CD8-positive, alpha-beta memory T cell (primary cell): ENCODE measurements around the gene FBN1. TPM values are rescaled to one million over a fixed set of nuclear protein-coding genes. Genes with fewer than 3 reads are reported as not detected.

ENCODE experiments used
- CTCF ChIA-PET: fragments of 350-600 bp; sonication (Branson Sonifier 250); formaldehyde crosslinking; loops from one replicate; lab custom pipeline; 2021; ENCODE audit warnings: antibody characterized with exemption; lab: Charles Lee
- POLR2A ChIA-PET: fragments of 350-600 bp; sonication (Branson Sonifier 250); formaldehyde crosslinking; loops from one replicate; lab custom pipeline; 2021; ENCODE audit warnings: antibody characterized with exemption; lab: Charles Lee
- DNase-seq, 5 donors: peaks; one replicate each; pipeline versions ENCODE4 v3.0.0 to v3.0.0-alpha.2; 2020 to 2022; ENCODE audit warnings: mixed read lengths in 1 of 5
- H3K27ac ChIP-seq: one replicate; pipeline ENCODE4 v1.7.0; 2013; ENCODE audit warnings: low read depth, mild to moderate bottlenecking, low read length, moderate library complexity
- H3K27me3 ChIP-seq: 2 replicates; pipeline ENCODE4 v1.7.0; 2013; ENCODE audit warnings: low read length, mild to moderate bottlenecking; ENCODE audit not compliant: insufficient read depth, poor library complexity, severe bottlenecking
- H3K36me3 ChIP-seq: 2 replicates; pipeline ENCODE4 v1.7.0; 2013; ENCODE audit warnings: mild to moderate bottlenecking, low read length, moderate library complexity; ENCODE audit not compliant: insufficient read depth
- H3K4me1 ChIP-seq: 2 replicates; pipeline ENCODE4 v1.7.0; 2013; ENCODE audit warnings: mild to moderate bottlenecking, low read length, moderate library complexity; ENCODE audit not compliant: insufficient read depth
- H3K4me3 ChIP-seq: 2 replicates; pipeline ENCODE4 v1.7.0; 2013; ENCODE audit warnings: mild to moderate bottlenecking, low read length
- H3K9me3 ChIP-seq: 2 replicates; pipeline ENCODE4 v1.7.0; 2013; ENCODE audit warnings: mild to moderate bottlenecking, low read length
- H3K27ac Mint-ChIP-seq, 8 donors: one replicate each; pipeline ENCODE4 v1.8.0; 2020 to 2021; ENCODE audit warnings: mixed read lengths in 8 of 8, mild to moderate bottlenecking in 6 of 8, inconsistent platforms in 3 of 8, moderate library complexity in 3 of 8
- H3K27me3 Mint-ChIP-seq, 2 donors: one replicate each; pipeline ENCODE4 v1.8.0; 2020 to 2021; ENCODE audit warnings: mixed read lengths in 2 of 2, mild to moderate bottlenecking in 1 of 2, moderate library complexity in 1 of 2
- H3K36me3 Mint-ChIP-seq, 3 donors: one replicate each; pipeline ENCODE4 v1.8.0; 2020 to 2021; ENCODE audit warnings: mixed read lengths in 3 of 3, inconsistent platforms in 1 of 3, mild to moderate bottlenecking in 1 of 3
- H3K4me1 Mint-ChIP-seq, 3 donors: one replicate each; pipeline ENCODE4 v1.8.0; 2020 to 2021; ENCODE audit warnings: mixed read lengths in 3 of 3, inconsistent platforms in 1 of 3, mild to moderate bottlenecking in 1 of 3
- H3K4me3 Mint-ChIP-seq, 7 donors: one replicate each; pipeline ENCODE4 v1.8.0; 2020 to 2021; ENCODE audit warnings: mixed read lengths in 7 of 7, mild to moderate bottlenecking in 6 of 7, moderate library complexity in 4 of 7, inconsistent platforms in 2 of 7
- H3K9me3 Mint-ChIP-seq, 5 donors: one replicate each; pipeline ENCODE4 v1.8.0; 2020 to 2022; ENCODE audit warnings: mixed read lengths in 5 of 5, mild to moderate bottlenecking in 3 of 5, moderate library complexity in 2 of 5, inconsistent platforms in 1 of 5
- polyA plus RNA-seq: library from polyadenylated mRNA; unstranded; fragments of 300-500 nt; fragmentation: Illumina TruSeq; gene quantifications from one replicate; pipeline ENCODE4 v1.2.3, GENCODE V29; 2021
- total RNA-seq, 2 experiments: library from RNA; stranded (reverse); gene quantifications; one replicate each; pipeline ENCODE4 v1.2.3, GENCODE V29; 2021

Gene FBN1
- total and polyA plus RNA-seq, 3 experiments from 2014 or later = 0.13 to 0.46 (median 0.21) TPM

DNA sequence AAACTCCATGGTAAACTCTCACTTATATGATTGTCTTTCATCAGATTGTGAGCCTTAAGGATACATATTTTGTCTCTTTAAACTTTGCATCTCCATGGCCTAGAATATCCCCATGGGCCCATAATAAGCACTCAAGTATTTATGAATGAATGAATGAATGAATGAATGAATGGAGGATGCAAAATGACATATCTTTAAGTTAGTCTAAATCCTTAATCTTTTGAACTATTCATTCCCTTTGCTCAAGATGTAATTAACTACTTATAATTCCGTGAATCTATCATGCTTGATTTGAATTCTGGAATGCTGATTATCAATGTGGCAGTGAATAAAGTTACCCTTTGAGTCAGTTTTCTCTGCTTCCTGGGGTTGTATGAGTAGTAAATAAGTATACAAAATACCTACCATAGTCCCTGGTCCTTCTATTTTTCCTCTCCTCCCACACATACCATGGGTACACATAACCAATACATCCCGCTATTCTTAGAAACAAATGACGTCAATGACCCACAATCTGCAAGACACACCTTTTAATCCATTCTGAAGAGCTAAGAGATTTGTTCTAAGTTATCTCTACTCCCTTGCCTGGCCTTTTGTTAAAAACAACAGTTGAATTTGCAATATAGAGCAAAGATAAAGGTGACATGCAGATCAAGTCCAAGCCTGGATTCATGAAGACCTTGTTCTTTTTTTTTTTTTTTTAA lies 94.5 kb downstream of the FBN1 start:
- no peak overlapping the region for H3K4me3 Mint-ChIP-seq
- H3K4me3 ChIP-seq = no peak overlapping the region
- no peak overlapping the region for H3K27ac ChIP-seq
- no peak for DNase-seq
- H3K27ac Mint-ChIP-seq = no peak overlapping the region
- H3K9me3 ChIP-seq = no peaks in the 10 kb centered on the region
- no peaks in the 10 kb centered on the region for H3K4me1 ChIP-seq
- no peaks in the 10 kb centered on the region for H3K36me3 ChIP-seq
- H3K4me1 Mint-ChIP-seq = no peaks in the 10 kb centered on the region
- CTCF ChIA-PET = no interaction called here
- no peaks in the 10 kb centered on the region for H3K9me3 Mint-ChIP-seq
- POLR2A ChIA-PET = no interaction called here
- no peaks in the 10 kb centered on the region for H3K27me3 ChIP-seq
- peaks cover 3 to 20% of the 10 kb centered on the region in 2 donors for H3K27me3 Mint-ChIP-seq
- H3K36me3 Mint-ChIP-seq = no peaks in the 10 kb centered on the region

DNA sequence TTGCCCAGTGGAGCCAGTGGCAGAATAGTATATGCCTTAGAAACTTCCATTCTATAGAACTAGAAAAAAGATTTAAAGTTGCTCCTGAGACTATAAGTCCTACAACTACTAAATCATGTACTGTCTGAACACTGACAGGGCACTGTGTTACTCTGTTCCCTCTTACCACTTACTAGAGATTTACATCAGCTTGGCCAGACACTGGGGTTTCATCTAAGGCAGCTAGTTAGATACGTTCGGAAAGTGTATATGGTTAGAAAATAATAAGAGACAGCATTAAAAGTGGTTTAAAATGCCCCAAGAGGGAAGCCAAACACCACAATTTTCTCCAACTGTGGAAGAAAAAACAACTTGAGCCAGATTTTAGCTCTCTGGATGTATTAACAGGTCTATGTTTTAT lies 97.1 kb downstream of the FBN1 start:
- CTCF ChIA-PET = no interaction called here
- no peak overlapping the region for H3K27ac Mint-ChIP-seq
- H3K4me1 Mint-ChIP-seq = no peaks in the 10 kb centered on the region

DNA sequence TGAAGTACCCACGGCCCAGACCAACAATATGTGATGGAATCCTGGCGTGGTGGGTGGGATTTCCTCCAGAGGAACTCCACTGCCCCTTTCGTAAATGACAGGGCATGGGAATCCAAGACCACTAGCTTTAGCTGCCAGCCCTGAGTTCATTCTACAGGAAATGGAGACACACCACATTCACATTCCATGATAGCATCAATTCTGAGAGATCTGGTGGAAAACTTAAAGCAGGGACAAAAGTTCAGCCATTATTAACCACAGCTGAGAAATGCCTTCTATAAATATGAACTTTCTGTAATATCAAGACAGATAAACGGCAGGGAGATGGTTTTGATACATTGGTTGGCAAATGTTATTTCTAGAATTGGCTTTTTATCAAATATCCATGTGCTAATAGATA lies 98.2 kb downstream of the FBN1 start:
- DNase-seq = no peak
- Mint-ChIP-seq H3K4me1 (no peaks in the 10 kb centered on the region), H3K27ac (no peak overlapping the region), H3K36me3 (no peaks in the 10 kb centered on the region), H3K27me3 (peaks cover 3 to 16% of the 10 kb centered on the region in 2 donors), H3K4me3 (no peak overlapping the region), H3K9me3 (no peaks in the 10 kb centered on the region)
- CTCF ChIA-PET = no interaction called here
- H3K27ac ChIP-seq = no peak overlapping the region
- no peaks in the 10 kb centered on the region for H3K4me1 ChIP-seq
- no peaks in the 10 kb centered on the region for H3K9me3 ChIP-seq
- H3K36me3 ChIP-seq = no peaks in the 10 kb centered on the region
- no peaks in the 10 kb centered on the region for H3K27me3 ChIP-seq
- POLR2A ChIA-PET = no interaction called here
- no peak overlapping the region for H3K4me3 ChIP-seq

More for the DNA sequence above, 97.1 kb downstream of the FBN1 start:
- H3K27me3 ChIP-seq = no peaks in the 10 kb centered on the region
- Mint-ChIP-seq H3K36me3 (no peaks in the 10 kb centered on the region), H3K27me3 (peaks cover 3 to 7% of the 10 kb centered on the region in 2 donors), H3K9me3 (no peaks in the 10 kb centered on the region), H3K4me3 (no peak overlapping the region)
- no peak overlapping the region for H3K27ac ChIP-seq
- no peaks in the 10 kb centered on the region for H3K4me1 ChIP-seq
- H3K9me3 ChIP-seq = no peaks in the 10 kb centered on the region
- H3K36me3 ChIP-seq = no peaks in the 10 kb centered on the region
- DNase-seq = no peak
- H3K4me3 ChIP-seq = no peak overlapping the region
- POLR2A ChIA-PET = no interaction called here

DNA sequence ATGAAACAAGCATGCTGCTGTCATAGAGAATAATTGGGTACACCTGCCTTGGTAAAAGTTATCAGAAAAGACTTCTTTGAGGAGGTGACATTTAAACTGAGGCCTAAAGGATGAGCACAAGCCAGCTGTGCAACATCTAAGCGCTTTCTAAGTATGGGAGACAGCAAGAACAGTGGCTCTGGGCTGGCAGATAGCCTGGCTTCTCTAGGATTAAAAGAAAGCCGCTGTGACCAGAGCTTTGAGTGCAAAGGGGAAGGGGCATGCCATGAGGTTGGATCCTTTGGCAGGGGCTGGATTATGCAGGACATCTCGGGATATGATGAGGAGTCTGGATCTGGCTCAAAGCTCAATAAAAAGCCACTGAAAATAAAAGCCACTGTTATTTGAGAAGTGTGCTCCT lies 99.2 kb downstream of the FBN1 start:
- Histone ChIP-seq H3K27ac (no peak overlapping the region), H3K9me3 (no peaks in the 10 kb centered on the region), H3K36me3 (no peaks in the 10 kb centered on the region), H3K4me1 (no peaks in the 10 kb centered on the region), H3K4me3 (no peak overlapping the region), H3K27me3 (no peaks in the 10 kb centered on the region)
- no peaks in the 10 kb centered on the region for H3K36me3 Mint-ChIP-seq
- H3K4me1 Mint-ChIP-seq = no peaks in the 10 kb centered on the region
- H3K4me3 Mint-ChIP-seq = no peak overlapping the region
- ChIA-PET CTCF (no interaction called here), POLR2A (no interaction called here)
- H3K27ac Mint-ChIP-seq = no peak overlapping the region
- H3K27me3 Mint-ChIP-seq = peaks cover 5 to 16% of the 10 kb centered on the region in 2 donors
- DNase-seq = no peak
- no peaks in the 10 kb centered on the region for H3K9me3 Mint-ChIP-seq

DNA sequence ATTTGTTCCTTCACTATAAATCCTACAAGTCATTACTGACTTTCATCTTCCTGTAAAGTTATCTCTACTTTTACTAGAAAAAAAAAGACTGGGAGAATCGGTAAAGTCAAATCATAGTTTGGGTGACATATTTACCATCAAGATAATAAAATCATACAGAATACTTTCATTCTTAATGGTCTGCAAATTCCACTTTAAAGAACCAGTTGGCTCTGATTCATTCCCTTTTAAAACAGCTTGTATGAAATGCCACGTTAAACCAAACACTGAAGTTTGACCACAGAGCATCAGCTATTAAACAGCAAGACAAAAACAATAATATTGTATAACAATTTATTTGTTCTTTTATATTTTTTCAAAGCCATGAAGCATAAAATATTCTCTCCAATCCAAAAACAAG lies 100.7 kb downstream of the FBN1 start:
- Histone ChIP-seq H3K36me3 (no peaks in the 10 kb centered on the region), H3K4me3 (no peak overlapping the region), H3K9me3 (no peaks in the 10 kb centered on the region), H3K27me3 (no peaks in the 10 kb centered on the region), H3K4me1 (no peaks in the 10 kb centered on the region), H3K27ac (no peak overlapping the region)
- POLR2A ChIA-PET = no interaction called here
- CTCF ChIA-PET = no interaction called here
- no peaks in the 10 kb centered on the region for H3K36me3 Mint-ChIP-seq
- H3K9me3 Mint-ChIP-seq = no peaks in the 10 kb centered on the region
- no peak overlapping the region for H3K27ac Mint-ChIP-seq
- no peaks in the 10 kb centered on the region for H3K4me1 Mint-ChIP-seq
- H3K4me3 Mint-ChIP-seq = no peak overlapping the region
- H3K27me3 Mint-ChIP-seq = peaks cover 2 to 16% of the 10 kb centered on the region in 2 donors
- no peak for DNase-seq

DNA sequence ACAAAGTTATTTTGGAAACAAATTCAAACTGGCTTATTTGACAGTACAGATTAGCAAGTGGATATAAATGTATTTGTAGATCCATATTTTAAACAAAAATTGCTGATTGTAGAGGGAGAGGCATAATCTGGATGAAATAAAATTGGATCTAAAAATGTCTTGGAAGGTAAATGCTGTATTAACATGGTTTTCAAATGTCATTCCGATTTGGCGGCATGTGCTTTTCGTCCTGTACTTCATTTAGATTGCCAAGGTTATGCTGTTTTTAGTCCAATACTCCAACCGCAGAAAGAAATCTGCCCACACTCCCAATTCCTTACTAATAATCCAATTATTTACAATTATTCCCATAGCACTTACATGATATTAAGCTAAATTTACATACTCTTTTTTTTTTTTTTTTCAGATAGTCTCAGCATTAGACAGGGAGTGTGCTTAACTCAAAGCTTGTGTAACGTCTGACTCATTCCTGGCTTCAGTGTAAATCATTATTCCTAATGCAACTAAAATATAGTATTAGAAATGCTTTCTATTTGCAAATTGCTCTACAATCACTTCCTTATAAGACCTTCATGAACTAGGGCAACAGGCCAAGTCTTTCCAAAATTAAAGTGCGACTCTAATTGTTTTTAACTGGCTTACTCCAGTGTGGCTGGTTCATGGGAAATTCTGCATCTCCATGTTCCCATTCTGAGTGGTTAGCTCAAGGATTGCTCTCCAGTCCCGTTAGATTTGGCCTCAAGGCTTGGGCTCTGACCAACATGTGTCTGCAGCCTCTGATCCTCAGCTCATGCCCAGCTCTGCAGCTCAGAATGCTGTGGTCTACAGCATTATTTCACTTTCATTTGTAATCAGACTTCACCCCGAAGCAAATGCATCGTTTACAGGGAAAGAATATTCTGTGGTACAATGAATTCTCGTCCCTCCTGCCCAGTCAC lies 103.9 kb downstream of the FBN1 start:
- Histone ChIP-seq H3K36me3 (no peaks in the 10 kb centered on the region), H3K27ac (no peak overlapping the region), H3K4me1 (no peaks in the 10 kb centered on the region), H3K4me3 (no peak overlapping the region), H3K9me3 (no peaks in the 10 kb centered on the region), H3K27me3 (no peaks in the 10 kb centered on the region)
- Mint-ChIP-seq H3K27me3 (peaks cover 2 to 15% of the 10 kb centered on the region in 2 donors), H3K36me3 (no peaks in the 10 kb centered on the region), H3K27ac (no peak overlapping the region), H3K4me1 (no peaks in the 10 kb centered on the region), H3K4me3 (no peak overlapping the region), H3K9me3 (no peaks in the 10 kb centered on the region)
- POLR2A ChIA-PET = no interaction called here
- CTCF ChIA-PET = no interaction called here
- no peak for DNase-seq

DNA sequence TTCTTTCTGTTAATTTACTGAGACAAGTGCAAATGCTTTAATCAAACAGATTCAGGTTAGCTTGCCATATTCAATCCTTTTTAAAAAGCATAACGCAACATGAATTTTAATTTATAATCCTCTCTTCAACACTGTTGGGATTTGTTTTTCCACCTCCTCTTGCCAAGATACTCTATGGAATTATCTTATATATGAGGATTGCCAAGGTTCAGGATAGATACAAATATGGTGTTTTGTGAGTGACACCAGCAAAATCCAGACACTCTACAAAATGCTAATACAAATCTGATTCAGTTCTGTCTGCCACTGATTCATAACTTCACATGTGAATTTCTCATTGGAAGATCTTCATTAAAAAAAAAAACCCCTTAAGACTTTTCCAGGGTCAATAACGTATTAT lies 104.8 kb downstream of the FBN1 start:
- Histone ChIP-seq H3K36me3 (no peaks in the 10 kb centered on the region), H3K27ac (no peak overlapping the region), H3K27me3 (no peaks in the 10 kb centered on the region), H3K4me1 (no peaks in the 10 kb centered on the region), H3K9me3 (no peaks in the 10 kb centered on the region), H3K4me3 (no peak overlapping the region)
- no peak for DNase-seq
- no peaks in the 10 kb centered on the region for H3K4me1 Mint-ChIP-seq
- H3K27me3 Mint-ChIP-seq = peaks cover 2 to 12% of the 10 kb centered on the region in 2 donors
- no peak overlapping the region for H3K4me3 Mint-ChIP-seq
- H3K36me3 Mint-ChIP-seq = no peaks in the 10 kb centered on the region
- no peak overlapping the region for H3K27ac Mint-ChIP-seq
- H3K9me3 Mint-ChIP-seq = no peaks in the 10 kb centered on the region
- POLR2A ChIA-PET = no interaction called here
- CTCF ChIA-PET = no interaction called here

DNA sequence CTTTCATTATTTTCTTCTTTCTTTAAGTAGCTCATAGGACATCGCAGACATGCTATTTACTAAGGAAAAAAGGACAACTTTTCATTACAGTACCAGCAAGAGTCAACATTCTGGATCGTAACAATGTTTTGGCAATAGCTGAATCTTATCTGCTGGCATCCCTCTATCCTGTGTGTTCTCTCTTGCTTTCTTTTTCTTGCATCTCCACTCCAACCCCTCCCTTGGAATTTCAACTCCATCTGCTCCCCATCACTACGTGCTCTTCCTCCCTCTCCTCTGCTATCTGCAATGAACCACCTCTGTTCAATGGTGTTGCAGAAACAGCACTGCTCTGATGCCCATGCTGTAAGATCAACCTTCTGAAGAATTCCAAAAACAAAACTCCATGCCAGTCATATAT lies 106.6 kb downstream of the FBN1 start:
- no peak overlapping the region for H3K4me3 Mint-ChIP-seq
- no peaks in the 10 kb centered on the region for H3K4me1 Mint-ChIP-seq
- Histone ChIP-seq H3K4me3 (no peak overlapping the region), H3K27ac (no peak overlapping the region), H3K27me3 (no peaks in the 10 kb centered on the region), H3K4me1 (no peaks in the 10 kb centered on the region), H3K36me3 (no peaks in the 10 kb centered on the region), H3K9me3 (no peaks in the 10 kb centered on the region)
- no peaks in the 10 kb centered on the region for H3K9me3 Mint-ChIP-seq
- peaks cover 2 to 12% of the 10 kb centered on the region in 2 donors for H3K27me3 Mint-ChIP-seq
- no peak for DNase-seq
- CTCF ChIA-PET = no interaction called here
- no peak overlapping the region for H3K27ac Mint-ChIP-seq
- POLR2A ChIA-PET = no interaction called here
- no peaks in the 10 kb centered on the region for H3K36me3 Mint-ChIP-seq
